HepG2 (cell line): ENCODE measurements around the gene TPI1. TPM values are rescaled to one million over a fixed set of nuclear protein-coding genes. Genes with fewer than 3 reads are reported as not detected.

Experiments
- BCL3 ChIP-seq: sonication (generic); formaldehyde crosslinking; IDR thresholded peaks from 2 replicates; pipeline ENCODE4 v1.5.1; 2020; ENCODE audit warnings: mild to moderate bottlenecking, missing genetic modification reagents, moderate library complexity
- FOXC1 ChIP-seq: sonication (generic); formaldehyde crosslinking; IDR thresholded peaks from 2 replicates; pipeline ENCODE4 v1.8.0; 2022; ENCODE audit warnings: mild to moderate bottlenecking, missing genetic modification reagents, borderline replicate concordance
- KLF16 ChIP-seq, 2 experiments: sonication (generic) in 1 of 2; formaldehyde crosslinking in 1 of 2; IDR thresholded peaks; 2 replicates each; pipeline versions ENCODE4 v1.6.1 to v1.8.0; 2016 to 2023; ENCODE audit warnings: missing genetic modification reagents in 2 of 2, missing compliant biosample characterization in 1 of 2
- LCORL ChIP-seq, 2 experiments: fragments of 450-650 bp in 1 of 2; sonication (generic) in 1 of 2; formaldehyde crosslinking in 1 of 2; IDR thresholded peaks; 2 replicates each; pipeline versions ENCODE4 v1.5.0 to v1.6.1; 2017 to 2020; ENCODE audit warnings: antibody characterized with exemption in 1 of 2, missing genetic modification reagents in 1 of 2
- MAFK ChIP-seq, 2 experiments: IDR thresholded peaks in 1 of 2; conservative IDR thresholded peaks in 1 of 2; 2 replicates each; pipeline ENCODE4 v1.6.1; 2011; ENCODE audit warnings: improper control_type of control experiment in 2 of 2, low read length in 2 of 2
- MZF1 ChIP-seq: sonication (generic); formaldehyde crosslinking; IDR thresholded peaks from 2 replicates; pipeline ENCODE4 v1.8.1; 2023; ENCODE audit warnings: mild to moderate bottlenecking, missing genetic modification reagents, borderline replicate concordance
- PCBP1 ChIP-seq: fragments of 200-400 bp; formaldehyde crosslinking; IDR thresholded peaks from 2 replicates; pipeline ENCODE4 v1.6.1; 2017; ENCODE audit warnings: mild to moderate bottlenecking, low read depth, low read length, borderline replicate concordance
- RXRA ChIP-seq: sonication (generic); formaldehyde crosslinking; IDR thresholded peaks from 2 replicates; pipeline ENCODE4 v1.5.1; 2020; ENCODE audit warnings: missing genetic modification reagents
- SMARCC2 ChIP-seq: fragments of 450-650 bp; IDR thresholded peaks from 2 replicates; pipeline ENCODE4 v1.6.1; 2017; ENCODE audit warnings: antibody characterized with exemption, mild to moderate bottlenecking
- TP53 ChIP-seq: sonication (generic); formaldehyde crosslinking; conservative IDR thresholded peaks from 2 replicates; pipeline ENCODE4 v1.4.0; 2020; ENCODE audit warnings: missing genetic modification reagents
- ZBTB25 ChIP-seq: IDR thresholded peaks from 2 replicates; pipeline ENCODE4 v1.6.1; 2018; ENCODE audit warnings: missing genetic modification reagents
- ZFP36 ChIP-seq: fragments of 150-350 bp; IDR thresholded peaks from 2 replicates; pipeline ENCODE4 v1.6.1; 2018; ENCODE audit warnings: borderline replicate concordance, low read length, low read depth; ENCODE audit not compliant: partially characterized antibody
- ZFP90 ChIP-seq: sonication (generic); formaldehyde crosslinking; IDR thresholded peaks from 2 replicates; pipeline ENCODE4 v1.8.0; 2022; ENCODE audit warnings: missing genetic modification reagents, mild to moderate bottlenecking, inconsistent platforms, borderline replicate concordance
- ZFP91 ChIP-seq: sonication (generic); formaldehyde crosslinking; IDR thresholded peaks from 2 replicates; pipeline ENCODE4 v1.9.0; 2022; ENCODE audit warnings: missing genetic modification reagents, mild to moderate bottlenecking, borderline replicate concordance
- ZMYM4 ChIP-seq: sonication (generic); formaldehyde crosslinking; IDR thresholded peaks from 2 replicates; pipeline ENCODE4 v1.8.1; 2023; ENCODE audit warnings: mild to moderate bottlenecking, missing genetic modification reagents
- ZNF414 ChIP-seq: sonication (generic); formaldehyde crosslinking; IDR thresholded peaks from 2 replicates; pipeline ENCODE4 v1.5.0; 2020; ENCODE audit warnings: missing genetic modification reagents
- ZNF512 ChIP-seq: sonication (generic); formaldehyde crosslinking; IDR thresholded peaks from 2 replicates; pipeline ENCODE4 v1.4.0; 2020; ENCODE audit warnings: mild to moderate bottlenecking, missing genetic modification reagents
- ZNF550 ChIP-seq: sonication (generic); formaldehyde crosslinking; IDR thresholded peaks from 2 replicates; pipeline ENCODE4 v1.4.0; 2020; ENCODE audit warnings: mild to moderate bottlenecking, missing genetic modification reagents, borderline replicate concordance
- ZNF710 ChIP-seq: sonication (generic); formaldehyde crosslinking; IDR thresholded peaks from 2 replicates; pipeline ENCODE4 v1.5.0; 2020; ENCODE audit warnings: mild to moderate bottlenecking, missing genetic modification reagents, borderline replicate concordance
- polyA plus RNA-seq, 8 experiments: library from polyadenylated mRNA; depleted of rRNA in 3 of 8; stranded (reverse) in 7 of 8; unstranded in 1 of 8; fragments of >200 nt; fragmentation: Illumina TruSeq in 4 of 8; extraction: Trizol in 4 of 8; gene quantifications; 2 replicates each; pipeline versions ENCODE4 v1.2.1 to v1.2.3, GENCODE V29; 2011 to 2016; ENCODE audit warnings: low read depth in 4 of 8, missing spikeins in 1 of 8, mixed read lengths in 1 of 8; ENCODE audit not compliant: insufficient read depth in 1 of 8
- total RNA-seq, 5 experiments: library from RNA; depleted of rRNA; stranded (reverse); fragments of >200 nt; fragmentation: Illumina TruSeq; extraction: Trizol; gene quantifications; 2 replicates each; pipeline ENCODE4 v1.2.3, GENCODE V29; 2016; ENCODE audit warnings: low read depth in 1 of 5

Gene TPI1
- total and polyA plus RNA-seq, 2 of the 13 experiments (the other 11 are each of a cell fraction or from before 2014, with no cell fraction given): 945 to 2,535 TPM

- TF ChIP-seq ZNF512 (CRISPR knock-in tag) (no peak), BCL3 (CRISPR knock-in tag) (no peak), ZMYM4 (CRISPR knock-in tag) (no peak), KLF16 (CRISPR knock-in tag; IDR thresholded peaks at IDR 0.05) (0 out of 4 replicates have a peak, but pooled peaks of 1 of the 2 experiments have one; percentile 36), ZNF414 (CRISPR knock-in tag) (no peak), FOXC1 (CRISPR knock-in tag) (peak; percentile 50; the same call in 1 of the 2 replicates), ZNF710 (CRISPR knock-in tag) (no peak), MAFK (conservative IDR thresholded peaks at IDR 0.05 in 1 of 2, IDR thresholded peaks at IDR 0.05 in 1 of 2; ENCODE audit: low read length in 2 of 2) (no peak), MZF1 (CRISPR knock-in tag) (no peak), ZFP90 (peak; percentile 66; the same call in 1 of the 2 replicates), ZNF550 (CRISPR knock-in tag) (no peak), TP53 (CRISPR knock-in tag) (no peak), ZFP91 (CRISPR knock-in tag) (peak; percentile 30; the same call in 1 of the 2 replicates), PCBP1 (0 out of 2 replicates have a peak, but pooled peaks have one; percentile 17), ZBTB25 (0 out of 2 replicates have a peak, but pooled peaks have one; percentile 24), RXRA (CRISPR knock-in tag) (no peak), SMARCC2 (no peak), ZFP36 (peak; percentile 17), LCORL (IDR thresholded peaks at IDR 0.05) (no peak), LCORL (CRISPR knock-in tag; IDR thresholded peaks at IDR 0.05) (peak; percentile 66; the same call in 1 of the 2 replicates)
Measured at GRCh38 chr12:6825398-6826124, 41.8 kb upstream of the TPI1 start (continued).
